OCI-M1 (cell line): ENCODE results near the gene ENOX1.

Experiments used
- DNase-seq: peaks from one replicate; lab custom pipeline; 2025; lab: John Stamatoyannopoulos, UW

Gene ENOX1

DNA sequence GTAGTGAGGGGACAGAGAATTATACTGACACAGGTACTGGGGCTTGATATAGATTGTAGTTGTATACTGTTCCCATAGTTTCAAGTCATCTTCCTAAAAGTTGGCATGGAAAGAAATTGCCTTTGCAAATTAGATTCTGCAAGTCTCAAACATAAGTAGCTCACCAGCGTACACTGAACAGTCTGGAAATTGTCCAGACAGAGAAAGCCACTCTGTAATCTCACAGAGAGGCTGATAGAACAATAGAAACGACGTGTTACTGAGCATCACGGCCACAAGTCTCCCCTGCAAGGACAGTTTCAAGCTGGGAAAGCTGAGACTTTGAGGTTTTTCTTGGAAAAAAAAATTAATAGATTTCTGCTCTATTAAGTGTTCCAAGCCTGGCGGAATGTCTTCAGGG is 534.8 kb downstream of the ENOX1 start:
- no peak for DNase-seq

DNA sequence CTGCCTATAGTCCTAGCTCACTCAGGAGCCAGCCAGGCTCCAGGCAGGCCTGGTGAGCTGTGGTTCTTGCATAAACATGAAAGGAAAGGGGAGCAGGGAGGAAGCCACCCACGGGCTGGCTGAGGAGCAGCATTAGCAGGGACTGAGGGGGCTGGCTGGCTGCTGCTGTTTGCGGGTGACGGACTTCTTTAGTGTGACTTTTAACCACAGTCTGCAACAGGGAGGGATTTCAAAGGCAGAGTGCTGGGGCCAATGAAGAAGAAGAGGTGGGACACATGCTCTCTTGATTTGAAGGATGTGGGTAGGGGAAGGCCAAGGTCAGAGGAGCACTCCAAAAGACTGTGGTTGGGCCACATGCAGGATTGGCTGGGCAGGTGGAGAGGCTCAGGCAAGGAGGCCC is 540.4 kb downstream of the ENOX1 start:
- no peak for DNase-seq

DNA sequence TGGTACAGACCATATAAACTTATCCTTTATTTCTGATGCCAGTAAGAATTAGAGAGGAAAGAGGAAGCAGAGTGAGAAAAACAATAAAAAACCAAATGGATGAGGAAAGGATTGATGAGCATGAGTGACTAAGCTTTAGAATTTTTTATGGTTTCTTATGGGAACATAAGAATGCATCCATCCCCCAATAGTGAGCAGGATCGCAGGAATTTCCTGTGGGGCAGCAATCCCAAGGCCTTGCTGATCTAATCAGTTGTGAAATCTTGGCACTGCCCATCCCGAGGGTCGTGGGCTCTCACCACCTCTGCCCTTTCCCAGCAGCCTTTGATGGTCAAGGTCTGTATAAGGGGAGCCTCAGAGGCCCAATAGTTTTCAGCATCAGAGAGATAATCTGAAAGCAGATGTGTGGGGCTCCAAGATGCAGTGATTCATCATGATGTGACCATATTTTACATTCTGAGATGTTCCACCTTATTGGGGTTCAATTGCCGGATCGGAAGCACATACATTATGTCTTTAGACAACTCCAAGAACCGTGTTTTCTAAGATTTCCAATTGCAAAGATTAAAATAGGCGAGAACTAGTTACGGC is 541.3 kb downstream of the ENOX1 start:
- DNase-seq = no peak

DNA sequence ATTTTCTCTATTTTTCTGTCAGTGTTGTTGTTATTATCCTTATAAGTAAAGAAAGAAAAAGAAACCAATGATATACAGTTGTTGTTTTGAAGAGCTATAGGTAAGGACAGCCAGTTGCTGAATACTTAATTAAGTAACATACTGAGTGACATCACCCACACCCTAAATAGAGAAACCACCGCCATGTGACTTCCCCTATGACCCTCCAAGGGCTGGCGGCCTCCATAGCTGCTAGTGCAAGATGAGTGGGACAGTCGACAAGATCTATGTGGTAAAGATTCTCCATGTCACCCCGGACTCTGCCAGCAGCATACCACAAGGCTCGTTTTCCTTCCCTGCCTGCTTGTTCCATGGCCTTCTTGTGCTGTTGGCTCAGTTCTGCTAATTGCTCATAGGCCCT is 542.3 kb downstream of the ENOX1 start:
- peak; percentile 71 for DNase-seq

DNA sequence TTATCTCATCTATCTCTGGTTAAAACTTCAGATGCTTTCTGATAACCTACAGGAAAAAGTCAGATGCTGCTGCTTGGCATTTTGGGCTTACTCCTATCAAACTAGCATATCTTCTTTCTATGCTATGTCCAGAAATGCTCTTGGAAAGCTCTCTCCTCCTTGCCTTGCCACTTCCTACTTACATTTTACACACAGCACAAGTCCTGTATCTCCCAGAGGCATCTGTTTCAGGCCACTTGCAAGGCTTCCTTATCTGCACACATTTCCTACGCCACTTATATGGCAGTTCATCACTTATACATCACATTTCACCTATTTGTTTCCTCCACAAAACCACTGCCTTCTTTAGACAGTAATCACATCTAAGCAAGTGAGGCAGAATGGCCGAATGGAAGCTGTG is 543.1 kb downstream of the ENOX1 start:
- DNase-seq = peak; percentile 79

DNA sequence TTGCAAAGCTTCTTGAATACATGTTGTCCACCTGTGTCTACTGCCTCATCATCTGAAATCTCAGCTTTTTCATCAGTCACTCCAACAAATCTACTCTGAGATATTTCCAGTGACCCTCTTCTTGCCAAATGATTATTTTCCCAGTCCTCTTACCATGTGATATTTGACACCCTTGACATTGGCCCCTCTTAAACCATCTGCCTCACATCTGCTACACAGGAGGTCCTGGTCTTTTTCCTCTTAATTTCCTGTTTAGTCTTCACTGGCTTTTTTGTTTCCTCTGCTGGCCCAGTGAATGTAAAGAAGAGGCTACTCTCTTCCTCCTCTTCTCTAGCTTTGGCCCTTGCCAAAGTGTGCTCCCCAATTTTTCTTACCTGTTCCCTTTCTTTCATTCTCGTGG is 544.7 kb downstream of the ENOX1 start:
- no peak for DNase-seq

DNA sequence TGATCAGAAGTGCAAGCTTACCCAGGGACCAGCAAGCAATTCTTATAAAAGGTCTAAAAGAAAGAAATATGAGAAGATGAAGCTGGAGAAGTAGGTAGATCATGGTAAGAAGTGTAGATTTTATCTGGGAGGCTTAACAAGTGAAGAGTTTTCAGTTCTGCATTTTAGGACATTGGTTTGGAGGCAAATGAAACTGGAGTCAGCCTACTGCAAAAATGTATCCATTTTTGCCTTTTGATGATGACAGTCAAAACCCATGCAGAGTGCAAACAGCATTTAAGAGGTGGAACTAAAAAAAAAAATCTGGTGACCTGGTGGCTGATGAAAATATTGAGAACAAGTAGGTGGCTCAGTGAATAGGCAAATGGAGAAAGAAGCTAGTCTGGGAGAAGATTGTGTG is 546.5 kb downstream of the ENOX1 start:
- DNase-seq = no peak

DNA sequence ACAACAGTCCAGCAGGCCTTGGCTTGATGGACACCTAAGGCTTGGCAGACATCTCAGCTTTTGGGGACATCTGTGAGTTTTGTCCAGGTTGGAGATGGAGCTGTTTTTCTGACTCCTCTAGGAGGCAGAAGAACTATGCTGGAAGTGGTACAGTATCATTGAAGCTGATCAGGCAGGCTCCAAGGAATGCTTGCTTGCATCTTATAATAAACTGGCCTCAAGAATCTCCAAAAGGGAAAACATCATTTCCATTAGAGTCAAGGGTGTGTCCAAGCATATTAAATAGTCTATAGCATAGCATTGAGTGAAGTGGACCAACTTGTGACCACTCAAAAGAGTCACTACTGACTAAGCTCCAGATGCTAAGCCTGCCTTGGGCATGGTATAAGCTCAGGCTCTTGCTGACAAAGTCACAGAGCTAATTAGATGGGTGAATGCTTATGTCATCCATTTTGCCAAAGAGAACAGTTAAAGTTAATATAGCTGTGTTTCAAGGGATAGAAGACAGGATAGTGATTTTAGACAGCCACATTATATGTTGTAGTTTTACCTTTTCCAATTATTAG is 547.4 kb downstream of the ENOX1 start:
- DNase-seq = no peak

DNA sequence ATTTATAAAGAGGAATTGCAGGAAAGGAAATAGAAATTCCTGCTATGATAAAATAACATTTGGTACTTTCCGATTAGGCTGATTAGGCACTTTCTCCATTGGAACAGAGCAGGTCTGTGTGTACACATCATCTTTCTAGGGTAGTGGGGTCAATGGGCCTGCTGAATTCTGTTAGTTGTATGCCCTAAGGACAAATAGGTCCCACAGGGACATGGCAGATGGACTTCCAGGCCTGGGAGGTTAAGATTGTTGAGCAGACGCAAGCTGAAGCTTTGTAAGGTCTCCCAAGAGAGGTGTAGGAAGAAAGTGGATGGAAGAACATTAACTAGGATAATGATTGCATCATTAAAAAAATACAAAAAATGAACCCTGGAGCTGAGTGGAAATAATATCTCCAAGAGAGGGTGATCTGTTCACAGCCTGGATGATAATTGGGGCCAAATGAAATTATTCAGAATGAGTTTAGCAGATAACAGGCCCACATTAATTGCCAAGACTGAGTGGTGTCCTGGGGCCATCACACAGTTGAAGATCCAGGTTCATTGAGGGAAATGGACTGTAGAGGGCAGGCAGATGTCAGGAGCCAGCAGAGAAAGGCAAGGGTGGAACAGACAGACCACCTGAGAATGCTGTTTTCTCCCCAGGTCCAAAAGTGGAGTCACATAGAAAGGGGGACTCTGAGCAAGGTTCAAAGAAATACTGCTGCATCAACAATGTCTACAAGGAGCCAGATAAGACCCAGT is 548.3 kb downstream of the ENOX1 start:
- DNase-seq = no peak

DNA sequence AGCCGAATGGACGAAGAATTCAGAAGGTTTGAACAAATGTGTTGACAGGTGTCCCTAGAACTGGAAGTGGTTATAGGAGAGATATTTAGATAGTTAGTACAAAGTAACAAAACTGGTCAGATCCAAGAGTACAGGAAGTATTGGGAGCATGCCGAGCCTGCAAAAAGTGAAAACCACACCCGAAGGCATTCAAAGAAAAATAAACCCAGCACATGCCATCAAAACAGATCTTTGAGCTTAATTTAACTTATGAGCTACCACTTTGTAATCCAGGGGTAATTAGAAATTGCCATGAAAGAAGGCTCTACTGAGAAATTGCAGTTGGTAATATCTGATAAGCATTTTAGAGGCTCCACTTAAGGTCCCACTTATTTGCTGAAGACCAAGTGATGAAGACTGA is 549.2 kb downstream of the ENOX1 start:
- no peak for DNase-seq

DNA sequence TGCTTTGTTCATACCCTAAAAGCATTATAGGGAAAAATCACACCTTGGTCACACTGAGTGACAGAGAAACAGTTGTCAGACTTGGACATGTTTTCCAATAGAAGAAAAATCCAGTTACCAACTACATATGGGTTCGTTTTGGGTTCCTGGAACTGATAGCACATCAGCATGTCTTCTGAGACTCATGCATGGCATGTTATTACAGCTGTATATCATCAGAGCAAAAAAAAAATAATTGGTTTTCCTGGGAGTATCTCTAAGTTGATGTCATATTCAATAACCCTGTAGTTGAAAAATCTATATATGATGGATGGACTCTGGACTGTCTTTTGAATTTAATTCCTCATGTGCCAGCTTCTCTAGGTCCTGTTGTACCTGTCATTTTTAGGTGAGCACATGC is 551.7 kb downstream of the ENOX1 start:
- DNase-seq = no peak

DNA sequence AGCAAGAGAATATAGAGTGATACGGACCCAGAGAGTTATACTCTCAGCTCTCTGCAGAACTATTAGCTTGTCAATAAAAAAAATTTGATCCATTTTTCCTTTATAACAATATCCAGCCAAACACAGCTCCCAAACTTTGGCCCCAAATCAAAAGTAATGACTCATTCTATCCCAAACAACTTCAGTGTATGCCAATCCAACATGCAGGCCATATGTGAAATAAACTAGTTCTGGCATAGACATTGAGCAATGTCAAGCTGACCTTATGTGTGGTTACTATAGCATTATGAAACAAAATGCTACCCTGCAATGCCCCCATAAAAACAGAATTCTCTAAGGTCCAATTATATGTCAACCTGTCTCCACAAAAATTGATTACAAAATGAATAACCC is 553.9 kb downstream of the ENOX1 start:
- DNase-seq = no peak

DNA sequence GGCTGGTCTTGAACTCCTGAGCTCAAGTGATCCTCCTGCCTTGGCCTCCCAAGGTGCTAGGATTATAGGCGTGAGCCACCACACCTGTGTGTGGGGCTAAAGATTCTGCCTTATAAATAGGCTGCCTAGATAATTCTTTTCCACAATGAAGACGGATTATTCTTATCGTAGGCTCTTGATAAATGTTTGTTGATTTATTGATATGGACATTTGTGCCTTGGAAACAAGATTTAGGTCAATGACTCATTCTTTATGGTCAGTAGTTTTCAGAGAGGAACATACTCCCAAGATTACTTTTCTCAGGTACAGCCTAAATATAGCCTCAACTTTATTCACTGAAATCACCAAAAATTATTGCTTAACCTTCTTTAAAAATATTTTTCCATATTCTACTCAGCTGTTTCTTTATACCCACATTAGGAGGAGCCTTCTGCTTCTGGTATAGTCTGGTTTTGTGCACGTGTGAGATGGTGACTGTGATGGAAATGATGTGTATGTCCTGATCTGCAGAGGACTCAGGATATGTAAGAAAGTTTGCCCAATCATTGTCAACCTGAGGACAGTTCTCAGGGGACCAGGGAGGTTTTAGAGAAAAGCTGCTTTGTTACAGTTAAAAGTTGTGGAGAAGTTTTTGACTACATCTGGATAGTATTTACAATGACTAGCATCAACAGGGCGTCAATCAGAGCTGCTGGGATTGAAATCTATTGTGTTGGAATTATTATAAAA is 554.5 kb downstream of the ENOX1 start:
- no peak for DNase-seq

DNA sequence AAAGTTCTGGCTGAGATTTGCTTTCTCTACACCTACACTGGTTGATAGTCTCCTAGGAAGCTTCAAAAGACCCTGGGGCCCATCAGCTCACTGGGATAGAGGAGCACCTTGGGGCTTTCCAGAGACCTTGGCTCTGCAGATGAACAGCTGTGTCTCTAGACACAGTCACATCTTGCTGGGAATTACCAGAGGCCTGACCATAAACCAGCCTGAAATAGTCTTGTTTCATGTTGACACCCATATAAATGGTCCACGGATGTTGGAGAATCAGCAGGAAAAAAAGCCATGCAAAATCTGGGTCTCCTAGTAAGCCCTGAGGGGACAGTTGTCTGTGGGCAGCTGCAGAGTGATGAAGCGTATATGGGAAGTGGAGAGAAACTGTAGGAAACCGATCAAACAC is 555.8 kb downstream of the ENOX1 start:
- no peak for DNase-seq

DNA sequence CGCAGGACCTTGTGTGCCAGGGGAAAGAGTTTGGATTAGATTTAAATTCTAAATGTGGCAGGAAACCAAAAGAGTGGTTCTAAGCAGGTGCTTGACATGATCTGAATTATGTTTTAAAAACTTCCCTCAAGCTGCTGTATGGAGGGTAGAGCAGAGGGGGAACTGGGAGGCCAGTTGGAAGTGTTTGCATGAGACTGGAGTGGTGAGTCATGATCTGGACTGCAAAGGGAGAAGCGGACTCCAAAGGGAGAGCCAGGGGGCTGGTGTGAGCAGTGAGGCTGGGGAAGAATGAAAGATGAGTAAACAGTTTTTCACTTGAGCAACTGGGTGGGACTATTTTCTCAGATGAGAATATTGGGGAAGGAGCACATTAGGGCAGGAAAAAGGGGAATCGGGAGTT is 557.3 kb downstream of the ENOX1 start:
- no peak for DNase-seq

DNA sequence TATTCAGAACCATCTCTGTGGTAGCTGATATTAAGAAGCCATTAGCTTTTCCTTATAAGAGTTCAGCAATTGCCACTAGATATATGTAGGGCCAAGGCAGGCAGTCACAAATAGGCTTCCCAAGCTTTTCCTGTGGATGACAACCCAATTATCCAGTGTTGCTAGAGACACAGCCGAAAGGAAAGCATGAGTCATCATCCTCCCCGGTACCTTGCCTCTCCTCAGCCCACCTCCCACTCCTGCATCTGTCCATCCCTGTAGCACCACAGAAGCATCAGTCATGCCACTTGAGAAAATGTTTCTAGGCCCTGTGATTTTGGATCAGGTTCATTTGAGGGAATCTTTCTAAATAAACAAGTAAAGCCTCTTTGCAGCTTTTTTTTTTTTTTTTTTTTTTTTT is 559.1 kb downstream of the ENOX1 start:
- no peak for DNase-seq

DNA sequence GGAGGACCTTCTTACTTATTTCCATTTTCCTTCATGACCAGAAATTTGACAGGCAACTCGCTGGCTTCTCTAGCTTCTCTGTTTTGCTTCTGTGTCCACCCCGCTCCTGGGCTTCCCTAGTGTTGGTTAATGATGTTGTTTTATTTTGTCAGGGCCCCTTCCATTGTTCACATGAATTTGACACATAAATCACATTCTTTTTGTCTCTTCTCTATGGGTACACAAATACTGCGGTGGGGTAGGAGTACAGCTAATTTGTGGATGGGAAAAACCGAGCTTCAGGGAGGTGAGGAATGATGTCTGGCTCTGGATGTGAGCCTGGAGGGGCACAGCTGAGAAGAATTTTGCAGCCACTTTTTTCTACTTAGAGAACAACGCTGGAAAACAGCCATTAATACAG is 563.6 kb downstream of the ENOX1 start:
- DNase-seq = no peak

DNA sequence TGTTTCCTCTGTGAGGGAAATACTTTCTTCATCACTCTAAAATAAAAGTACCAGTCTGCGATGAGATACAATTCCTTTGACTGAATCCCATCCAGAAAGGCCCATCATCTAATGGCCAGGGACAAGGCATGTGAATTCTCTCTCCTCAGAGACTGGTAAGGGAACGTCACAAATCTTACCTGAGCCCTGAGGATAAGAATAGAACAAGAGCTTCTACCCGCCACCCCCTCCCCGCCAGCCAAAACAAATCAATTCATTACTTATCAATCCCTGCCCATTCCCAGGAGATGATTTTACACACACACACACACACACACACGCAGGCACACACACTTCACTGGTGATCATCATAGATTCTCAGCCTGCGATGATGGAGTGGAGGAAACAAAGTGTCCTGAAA is 564.7 kb downstream of the ENOX1 start:
- no peak for DNase-seq

DNA sequence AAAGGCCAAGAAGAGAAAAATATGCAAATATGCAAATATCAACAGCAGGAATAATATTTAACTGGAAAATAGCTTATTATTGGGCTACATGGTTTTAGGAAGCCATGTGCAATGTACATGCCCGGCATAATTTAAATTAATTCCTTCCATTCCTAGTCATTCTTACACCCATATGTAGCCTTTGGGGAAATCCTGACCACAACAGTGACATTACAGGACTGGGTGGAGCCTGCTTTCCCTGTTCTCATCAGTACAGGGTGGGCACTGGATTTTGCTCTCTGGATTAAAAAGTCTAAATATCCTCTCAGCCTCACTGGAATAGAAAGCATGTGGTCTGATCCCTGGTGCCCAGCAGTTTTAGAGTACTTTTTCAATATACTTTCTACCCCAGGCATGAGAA is 565.2 kb downstream of the ENOX1 start:
- DNase-seq = no peak

DNA sequence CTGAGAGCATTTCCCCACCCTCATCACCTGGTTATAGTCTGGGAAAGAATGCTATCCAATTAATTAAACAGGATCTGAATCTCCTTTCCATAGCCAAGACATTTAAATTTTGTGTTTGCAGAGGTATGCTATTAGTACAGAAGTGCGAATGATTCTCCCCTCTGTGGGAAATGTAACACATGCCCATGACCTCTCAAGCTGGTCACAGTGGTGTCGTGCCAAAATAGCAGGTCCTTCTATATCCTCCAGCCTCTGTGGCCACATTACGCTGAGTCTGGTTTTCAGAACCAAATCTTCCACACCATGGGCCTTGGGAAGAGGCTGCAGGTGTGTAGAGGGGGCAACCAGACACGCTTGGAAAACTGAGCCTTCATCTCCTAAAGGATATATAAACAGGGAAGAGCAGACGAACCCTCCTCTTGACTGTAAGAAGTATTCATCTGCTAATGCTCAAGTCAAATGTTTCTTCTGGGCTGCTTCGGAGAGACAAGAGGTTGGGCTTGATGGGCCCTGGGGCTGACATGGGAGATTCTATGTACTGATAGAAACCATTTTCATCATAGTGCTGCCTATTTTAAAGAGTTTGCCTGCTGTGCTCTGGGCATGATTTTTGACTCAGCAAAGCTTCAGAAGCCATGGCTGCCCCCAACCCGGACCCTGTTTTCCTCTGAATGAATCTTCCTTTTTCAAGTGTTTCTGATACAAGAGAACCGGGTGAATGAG is 565.7 kb downstream of the ENOX1 start:
- DNase-seq = no peak

DNA sequence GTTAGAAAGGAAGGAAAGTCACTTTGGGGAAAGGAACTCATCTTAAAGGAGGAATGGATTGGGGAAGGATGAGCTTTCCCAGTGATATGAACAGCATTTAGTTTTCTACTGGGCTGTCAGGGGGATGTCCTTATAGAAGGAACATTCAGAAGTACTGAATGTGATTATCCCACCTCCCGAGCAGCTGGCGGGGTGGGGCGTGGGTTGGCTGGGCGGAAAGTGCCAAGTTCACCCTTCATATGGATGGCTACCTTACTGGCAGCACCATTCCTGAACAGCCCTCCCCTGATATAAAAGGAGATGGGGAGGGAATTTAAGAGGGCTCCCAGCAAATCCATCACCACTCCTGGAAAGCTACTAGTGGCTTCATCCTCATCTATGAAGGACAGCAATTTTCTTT is 572.6 kb downstream of the ENOX1 start:
- no peak for DNase-seq

DNA sequence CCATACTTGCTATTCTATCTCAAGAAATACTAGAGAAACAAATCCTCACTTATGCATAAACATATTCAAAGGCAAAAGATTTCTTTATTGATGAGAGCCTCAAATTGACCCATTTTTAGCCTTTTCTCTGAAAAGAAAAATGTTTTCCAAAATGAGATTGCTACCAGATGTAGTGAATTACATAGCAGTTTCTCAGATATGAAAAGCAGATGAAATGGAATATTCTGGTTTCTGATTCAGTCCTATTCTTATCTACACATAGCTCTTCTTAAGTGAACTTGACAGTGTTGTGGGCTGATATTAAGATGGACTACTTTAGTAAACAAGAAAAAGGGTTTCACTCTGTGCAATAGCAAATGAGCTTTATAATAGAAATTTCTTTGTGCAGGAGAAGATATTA is 579.9 kb downstream of the ENOX1 start:
- DNase-seq = no peak

DNA sequence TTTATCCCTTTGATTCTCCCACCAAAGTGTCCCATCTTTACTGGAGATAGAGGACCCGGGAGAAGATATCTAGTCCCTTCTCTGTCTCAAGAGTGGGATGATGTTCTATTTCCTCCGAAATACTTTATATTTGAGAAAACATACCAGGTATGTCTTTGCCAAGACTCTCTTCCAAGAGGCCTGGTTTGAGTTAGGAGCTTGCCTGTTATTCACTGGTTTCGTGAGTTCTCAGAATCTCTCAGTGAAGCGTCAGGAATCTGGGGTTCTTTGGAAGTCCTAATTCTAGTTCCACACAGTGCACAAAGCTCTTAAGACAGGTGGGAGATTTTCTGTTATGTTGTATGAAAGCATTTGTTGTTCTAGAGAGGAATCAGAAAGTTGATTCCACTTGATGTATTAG is 581.4 kb downstream of the ENOX1 start:
- DNase-seq = no peak
